GM12864 (cell line): ENCODE measurements around the gene RTN4R.
"Not testable (repeated sequence)": the region's sequence is repeated elsewhere in the genome, so short reads cannot be mapped to it uniquely, and the experiment has no call there.

Experiments
- DNase-seq: peaks from one replicate; pipeline ENCODE4 v3.0.0-alpha.2; 2011; ENCODE audit warnings: low read depth
- H3K4me3 ChIP-seq: 2 replicates; pipeline ENCODE4 v1.5.1; 2011; ENCODE audit warnings: mild to moderate bottlenecking, low read depth, low read length, control low read depth
- TF ChIP-seq, protein P1 (sequence below): IDR thresholded peaks from 2 replicates; pipeline ENCODE4 v1.5.1; 2011; ENCODE audit warnings: low read depth, mild to moderate bottlenecking, moderate library complexity, low read length, control low read depth, inconsistent platforms; ENCODE audit errors: missing control alignments

The RTN4R gene

DNA sequence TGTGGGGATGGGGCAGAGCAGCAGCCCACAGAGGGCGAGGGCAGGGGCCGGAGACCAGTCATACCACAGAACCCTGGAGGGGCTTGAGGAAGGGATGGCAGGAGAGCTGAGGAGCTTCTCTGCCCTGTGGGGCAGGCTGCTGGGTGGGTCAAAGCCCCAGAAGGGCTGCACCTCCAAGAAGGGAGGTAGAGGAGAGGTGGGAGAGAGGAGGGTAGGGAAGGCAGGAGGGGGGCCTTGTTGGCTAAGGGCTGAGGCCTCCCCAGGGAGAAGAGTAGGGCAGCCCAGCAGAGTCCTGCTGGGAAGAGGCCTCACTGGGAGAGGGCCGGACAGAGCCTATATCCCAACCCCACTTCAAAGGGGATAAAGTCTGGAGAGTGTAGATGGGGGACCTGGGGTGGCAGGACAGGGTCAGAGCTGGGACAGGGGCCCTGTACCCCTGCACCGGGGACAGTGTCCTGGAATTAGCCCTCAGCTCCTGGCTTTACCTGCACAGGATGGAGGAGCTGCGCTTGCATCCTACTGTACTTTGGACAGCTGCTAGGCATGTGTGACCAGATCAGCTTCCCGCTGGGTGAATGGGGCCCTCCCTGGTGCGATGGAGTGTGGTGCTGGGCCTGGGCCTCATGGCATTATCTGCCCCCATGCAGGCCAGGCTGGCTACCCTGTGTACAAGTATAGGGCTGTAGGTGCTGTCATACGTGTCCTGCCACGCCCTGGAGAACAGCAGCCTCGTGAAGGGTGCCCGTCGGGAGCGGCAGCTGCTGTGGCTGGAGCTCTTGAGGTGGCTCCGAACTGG is 44.5 kb upstream of the RTN4R start:
- TF ChIP-seq, protein P1, sequence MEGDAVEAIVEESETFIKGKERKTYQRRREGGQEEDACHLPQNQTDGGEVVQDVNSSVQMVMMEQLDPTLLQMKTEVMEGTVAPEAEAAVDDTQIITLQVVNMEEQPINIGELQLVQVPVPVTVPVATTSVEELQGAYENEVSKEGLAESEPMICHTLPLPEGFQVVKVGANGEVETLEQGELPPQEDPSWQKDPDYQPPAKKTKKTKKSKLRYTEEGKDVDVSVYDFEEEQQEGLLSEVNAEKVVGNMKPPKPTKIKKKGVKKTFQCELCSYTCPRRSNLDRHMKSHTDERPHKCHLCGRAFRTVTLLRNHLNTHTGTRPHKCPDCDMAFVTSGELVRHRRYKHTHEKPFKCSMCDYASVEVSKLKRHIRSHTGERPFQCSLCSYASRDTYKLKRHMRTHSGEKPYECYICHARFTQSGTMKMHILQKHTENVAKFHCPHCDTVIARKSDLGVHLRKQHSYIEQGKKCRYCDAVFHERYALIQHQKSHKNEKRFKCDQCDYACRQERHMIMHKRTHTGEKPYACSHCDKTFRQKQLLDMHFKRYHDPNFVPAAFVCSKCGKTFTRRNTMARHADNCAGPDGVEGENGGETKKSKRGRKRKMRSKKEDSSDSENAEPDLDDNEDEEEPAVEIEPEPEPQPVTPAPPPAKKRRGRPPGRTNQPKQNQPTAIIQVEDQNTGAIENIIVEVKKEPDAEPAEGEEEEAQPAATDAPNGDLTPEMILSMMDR = no peak
- H3K4me3 ChIP-seq = no peak overlapping the region
- no peak for DNase-seq

DNA sequence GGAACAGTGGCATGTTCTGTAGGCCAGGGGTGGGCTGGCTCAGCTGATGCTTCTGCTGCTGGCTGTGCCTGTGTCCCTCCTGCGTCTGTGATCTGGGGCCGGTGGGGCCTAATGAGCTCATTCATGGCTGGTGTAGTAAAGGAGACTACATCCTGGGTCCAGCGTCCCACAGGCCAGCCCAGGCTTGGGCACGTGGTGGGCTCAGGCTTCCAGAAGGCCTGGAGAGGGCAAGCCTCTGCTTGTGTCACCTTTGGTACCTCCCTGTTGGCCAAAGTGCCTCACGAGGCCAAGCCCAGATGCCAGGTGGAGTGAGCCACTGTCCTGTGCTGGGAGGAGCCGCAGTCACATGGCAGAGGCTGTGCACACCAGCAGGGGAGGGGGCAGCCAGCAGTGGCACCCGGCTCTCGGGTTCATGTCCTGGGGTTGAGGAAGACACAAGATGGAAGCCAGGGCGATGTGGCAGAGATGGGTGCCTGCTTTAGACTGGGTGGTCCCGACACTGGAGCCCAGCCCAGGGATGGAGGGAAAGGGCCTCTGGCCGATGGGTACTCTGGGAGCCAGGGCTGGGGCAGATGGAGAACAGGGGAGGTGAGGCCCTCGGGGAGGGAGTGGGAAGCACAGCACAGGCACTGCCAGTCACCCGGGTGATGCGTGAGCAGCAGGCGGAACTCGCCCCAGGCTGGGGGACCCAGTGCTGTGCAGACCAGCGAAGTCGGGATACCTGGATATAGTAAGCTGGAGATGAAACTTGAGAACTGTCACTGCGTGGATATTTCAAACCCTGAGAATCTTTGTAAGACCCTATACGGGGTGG is 43.3 kb upstream of the RTN4R start:
- not testable (repeated sequence) for DNase-seq, H3K4me3 ChIP-seq

DNA sequence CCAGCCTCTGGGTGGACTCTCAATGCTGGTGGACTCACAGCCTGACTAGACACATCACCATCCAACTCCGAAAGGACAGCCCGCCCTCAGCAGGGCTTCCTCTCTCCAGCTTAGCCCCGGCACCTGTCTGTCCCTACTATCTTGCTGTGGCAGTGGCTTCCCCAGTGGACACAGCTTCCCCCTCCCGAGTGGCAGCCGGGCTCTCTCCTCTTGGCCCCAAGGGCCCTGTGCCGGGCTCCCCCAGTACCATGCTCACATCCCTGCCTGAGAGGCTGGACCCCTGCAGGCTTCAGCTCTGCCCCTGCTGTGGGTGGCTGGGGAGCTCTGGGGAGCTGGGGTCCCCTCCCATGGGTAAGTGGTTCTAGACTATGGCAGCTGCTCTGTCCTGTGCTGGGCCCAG is 42.7 kb upstream of the RTN4R start:
- H3K4me3 ChIP-seq, DNase-seq: not testable (repeated sequence)

DNA sequence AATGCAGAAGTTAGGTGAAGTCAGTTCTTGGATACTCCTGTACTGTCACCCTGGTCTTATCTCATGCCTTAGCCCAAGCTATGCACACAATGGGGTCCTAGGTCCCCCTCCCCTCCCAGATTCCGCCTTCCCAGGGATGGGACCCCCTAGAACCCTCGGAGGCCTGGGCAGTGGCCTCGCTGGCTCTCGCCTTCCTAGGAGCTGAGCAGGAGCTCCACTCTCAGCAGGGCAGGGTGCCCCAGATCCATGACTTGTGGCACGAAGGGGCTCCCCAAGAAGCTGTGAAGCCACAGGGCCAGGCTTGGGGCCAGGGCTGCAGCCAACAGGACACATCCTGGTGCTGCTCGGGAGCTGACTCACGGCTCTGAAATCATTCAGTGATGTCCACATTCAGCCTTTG is 42.1 kb upstream of the RTN4R start:
- H3K4me3 ChIP-seq, DNase-seq: not testable (repeated sequence)

DNA sequence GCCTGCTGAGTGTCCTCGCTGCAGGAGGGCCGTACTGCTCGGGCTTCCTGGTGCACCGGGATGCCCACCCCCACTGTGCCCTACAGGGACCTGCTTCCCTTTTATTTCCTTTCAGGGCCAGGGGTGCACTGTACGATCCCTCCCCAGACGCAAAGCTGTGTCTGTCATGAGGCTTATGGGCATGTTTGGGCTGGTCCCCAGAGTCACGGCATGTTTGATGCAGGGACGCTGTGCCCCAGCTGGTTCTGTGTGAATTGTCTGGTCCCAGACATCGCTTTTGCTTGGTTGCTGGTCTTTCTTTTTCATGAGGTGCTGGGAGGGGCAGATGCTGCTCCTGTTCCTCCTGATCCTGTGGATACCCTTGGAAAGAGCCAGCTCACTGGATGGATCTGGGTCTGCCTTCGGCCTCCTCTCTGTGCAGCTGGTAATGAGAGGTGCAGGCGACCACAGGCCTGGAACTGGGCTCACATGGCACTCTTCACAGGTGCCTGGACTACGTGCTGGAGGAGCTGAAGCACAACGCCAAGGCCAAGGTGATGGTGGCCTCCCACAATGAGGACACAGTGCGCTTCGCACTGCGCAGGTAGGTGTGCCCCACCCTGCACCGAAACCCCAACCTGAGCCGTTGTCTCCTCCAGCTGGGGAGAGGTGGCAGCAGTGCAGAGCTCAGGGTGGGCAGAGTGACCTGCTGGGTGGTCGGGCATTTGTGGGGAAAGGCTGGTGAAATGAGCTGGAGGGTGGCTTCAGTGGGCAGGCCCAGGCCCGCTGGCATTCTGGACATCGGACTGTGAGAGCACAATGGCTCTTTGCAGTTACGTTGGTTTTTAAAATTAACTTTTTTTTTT is 40.9 kb upstream of the RTN4R start:
- H3K4me3 ChIP-seq, DNase-seq: not testable (repeated sequence)

DNA sequence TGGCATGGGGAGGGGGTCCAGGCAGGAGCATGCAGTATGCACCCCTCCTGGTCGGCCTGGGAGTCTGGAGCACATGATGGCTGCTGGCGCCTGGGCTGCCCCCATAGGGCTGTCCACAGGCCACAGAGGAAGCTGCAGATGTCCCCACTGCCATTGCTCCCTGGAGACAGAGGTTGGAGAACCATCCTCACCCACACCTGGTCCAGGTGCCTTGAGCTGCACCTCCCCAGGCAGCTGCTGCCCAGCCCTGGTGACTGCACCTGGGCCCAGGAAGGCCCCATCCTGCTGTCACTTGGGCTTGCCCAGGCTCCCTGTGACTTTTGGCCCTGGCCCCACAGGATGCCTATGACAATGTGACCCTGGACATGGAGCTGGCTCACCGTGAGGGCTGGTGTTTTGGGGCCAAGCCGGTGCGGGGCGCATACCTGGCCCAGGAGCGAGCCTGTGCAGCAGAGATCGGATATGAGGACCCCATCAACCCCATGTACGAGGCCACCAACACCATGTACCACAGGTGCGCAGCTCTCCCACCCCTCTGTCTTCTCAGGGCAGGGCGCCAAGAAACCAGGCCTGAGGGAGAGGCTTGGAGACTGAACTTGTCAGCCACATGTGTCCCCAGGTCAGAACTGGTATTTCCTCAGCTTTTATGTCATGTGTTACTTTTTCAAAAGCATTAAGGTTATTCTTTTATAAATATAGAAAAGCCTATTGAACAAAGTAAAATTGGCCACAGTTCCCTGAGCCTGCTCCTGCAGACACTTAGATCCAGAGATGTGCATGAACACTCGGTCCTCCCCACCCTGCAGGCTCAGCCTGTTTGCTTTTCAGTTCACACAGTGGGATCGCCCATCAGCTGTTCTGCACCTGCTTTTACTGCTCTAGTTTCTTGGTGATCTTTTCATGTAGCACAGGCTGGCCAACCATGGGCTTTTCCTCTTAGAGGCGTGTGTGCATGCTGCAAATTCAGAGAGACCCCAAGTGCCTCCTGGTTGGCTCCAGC is 39.6 kb upstream of the RTN4R start:
- not testable (repeated sequence) for H3K4me3 ChIP-seq, DNase-seq

DNA sequence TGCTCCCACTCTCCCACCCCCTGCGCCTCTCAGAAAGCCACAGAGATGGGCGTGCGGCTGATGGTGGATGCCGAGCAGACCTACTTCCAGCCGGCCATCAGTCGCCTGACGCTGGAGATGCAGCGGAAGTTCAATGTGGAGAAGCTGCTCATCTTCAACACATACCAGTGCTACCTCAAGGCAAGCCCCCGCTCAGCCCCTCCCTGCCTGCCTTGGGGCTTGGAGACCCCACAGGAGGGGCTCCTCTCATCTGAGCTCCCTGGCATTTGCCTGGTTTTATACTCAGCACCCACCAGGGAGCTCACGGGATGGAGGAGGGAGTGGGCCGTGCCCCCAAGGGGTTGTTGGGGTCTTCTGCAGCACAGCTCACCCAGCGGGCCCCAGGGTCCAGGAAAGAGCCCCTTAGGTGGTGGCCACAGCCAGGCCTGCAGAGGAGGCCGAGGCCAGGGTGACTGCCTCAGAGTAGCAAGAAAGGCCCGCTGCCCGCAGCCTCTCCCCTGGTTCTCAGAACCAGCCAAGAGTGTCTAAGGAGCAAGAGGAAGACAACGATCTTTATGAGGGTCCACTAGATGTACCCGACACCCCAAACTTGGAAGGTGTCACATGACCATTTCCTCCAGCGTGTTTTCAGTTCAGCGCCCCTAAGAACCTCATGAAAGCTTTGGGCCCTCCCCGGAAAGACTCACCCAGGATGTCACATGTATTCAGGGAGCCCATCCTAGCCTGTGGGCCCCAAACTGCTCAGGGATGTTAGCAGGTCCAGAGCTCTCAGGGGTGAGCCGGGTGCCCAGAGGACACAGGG is 38.7 kb upstream of the RTN4R start:
- not testable (repeated sequence) for H3K4me3 ChIP-seq, DNase-seq

DNA sequence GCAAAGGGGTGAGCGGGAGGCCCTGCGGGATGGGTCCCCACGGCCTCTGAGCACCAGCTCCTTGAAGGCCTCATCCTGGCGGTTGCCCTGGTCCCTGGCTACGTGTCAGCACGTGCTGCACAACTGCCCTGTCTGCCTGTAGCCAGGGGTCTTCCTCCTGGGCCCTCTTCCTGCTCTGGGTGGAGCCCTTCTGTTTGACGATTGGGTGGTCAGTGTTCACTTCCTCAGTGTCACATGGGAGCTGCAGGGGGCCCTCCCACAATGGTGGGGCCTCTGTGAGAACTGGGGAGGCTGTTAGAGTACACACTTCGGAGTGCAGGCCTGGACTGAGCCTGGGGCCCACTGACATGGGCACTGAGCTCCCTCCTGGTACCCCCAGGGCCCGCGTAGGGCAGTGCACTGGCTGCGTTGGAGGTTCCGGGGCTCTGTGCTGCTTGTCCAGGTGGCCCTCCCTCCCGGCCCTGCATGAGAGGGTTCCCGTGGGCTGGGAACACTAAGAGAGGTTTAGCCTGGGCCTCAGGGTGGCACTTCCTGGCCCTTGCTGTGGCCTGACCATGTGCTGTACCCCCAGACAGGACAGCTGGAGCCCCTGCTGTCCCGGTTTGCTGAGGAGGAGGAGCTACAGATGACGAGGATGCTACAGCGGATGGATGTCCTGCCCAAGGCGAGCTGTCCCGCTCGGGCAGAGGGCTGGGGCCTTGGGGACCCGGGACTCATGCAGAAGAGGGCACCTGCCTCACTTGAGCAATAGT is 38.0 kb upstream of the RTN4R start:
- no peak overlapping the region for H3K4me3 ChIP-seq
- DNase-seq = no peak
- TF ChIP-seq, protein P1 = no peak

DNA sequence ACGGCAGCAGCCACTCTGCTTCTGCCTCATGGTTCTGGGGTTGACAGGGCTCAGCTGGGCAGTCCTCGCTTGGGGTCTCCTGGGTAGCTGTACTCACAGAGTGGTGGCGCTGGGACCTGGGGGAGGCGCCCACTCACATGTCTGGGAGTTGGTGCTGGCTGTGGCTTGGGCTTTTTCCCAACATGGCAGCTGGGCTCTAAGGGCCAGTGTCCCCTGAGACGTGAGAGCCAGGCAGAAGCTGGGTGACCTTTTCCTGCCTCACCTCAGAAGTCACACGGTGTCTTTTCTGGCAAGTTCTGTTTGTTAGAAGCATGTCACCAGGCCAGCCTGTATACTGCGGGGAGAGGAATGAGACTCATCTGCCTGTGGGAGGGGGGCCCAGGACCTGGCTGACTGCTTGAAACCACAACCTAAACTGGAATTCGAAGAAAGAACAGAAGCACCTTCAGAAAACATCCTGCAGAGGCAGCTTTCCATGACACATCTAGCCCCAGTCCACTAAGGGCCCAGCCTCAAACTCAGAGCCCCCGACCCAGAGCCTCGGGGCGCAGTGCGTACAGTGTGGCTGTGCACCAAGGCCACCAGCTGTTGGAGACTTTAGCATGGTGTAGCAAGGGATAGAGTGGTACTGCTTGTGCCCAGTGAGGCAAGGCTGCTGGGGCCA is 37.2 kb upstream of the RTN4R start:
- not testable (repeated sequence) for DNase-seq

More for the DNA sequence above, 37.2 kb upstream of the RTN4R start:
- not testable (repeated sequence) for H3K4me3 ChIP-seq
